Mononuclear cell (primary cell): ENCODE data around the gene KCTD5. TPM values are rescaled to one million over a fixed set of nuclear protein-coding genes. Genes with fewer than 3 reads are reported as not detected.
A peak's percentile ranks its signal among the peaks of the same experiment; 100 is the strongest.
"Not testable (repeated sequence)": the region's sequence is repeated elsewhere in the genome, so short reads cannot be mapped to it uniquely, and the experiment has no call there.

Source experiments
- H3K27me3 ChIP-seq: 2 replicates; pipeline ENCODE4 v1.6.0; 2011; ENCODE audit warnings: low read length, control low read depth; ENCODE audit not compliant: insufficient read depth
- H3K4me1 ChIP-seq: 2 replicates; pipeline ENCODE4 v1.5.1; 2011; ENCODE audit warnings: mild to moderate bottlenecking, low read length, control low read depth; ENCODE audit not compliant: insufficient read depth
- H3K4me3 ChIP-seq: 2 replicates; pipeline ENCODE4 v1.5.1; 2011; ENCODE audit warnings: mild to moderate bottlenecking, low read length, moderate library complexity
- H3K9me3 ChIP-seq: 2 replicates; pipeline ENCODE4 v1.5.1; 2011; ENCODE audit warnings: low read depth, mild to moderate bottlenecking, control low read depth, low read length
- total RNA-seq: library from RNA; depleted of rRNA; stranded (reverse); fragments of >200 nt; gene quantifications from one replicate; pipeline ENCODE4 v1.2.3, GENCODE V29; 2012

Gene KCTD5
- total RNA-seq, 1 donor: 17.7 TPM

- no peaks in the 10 kb centered on the region for H3K27me3 ChIP-seq
- peaks cover 19% of the 10 kb centered on the region for H3K4me1 ChIP-seq
- H3K4me3 ChIP-seq: no peak overlapping the region
- H3K9me3 ChIP-seq: no peaks in the 10 kb centered on the region
Measured at GRCh38 chr16:2663553-2664546, 18.5 kb upstream of the KCTD5 start.

DNA sequence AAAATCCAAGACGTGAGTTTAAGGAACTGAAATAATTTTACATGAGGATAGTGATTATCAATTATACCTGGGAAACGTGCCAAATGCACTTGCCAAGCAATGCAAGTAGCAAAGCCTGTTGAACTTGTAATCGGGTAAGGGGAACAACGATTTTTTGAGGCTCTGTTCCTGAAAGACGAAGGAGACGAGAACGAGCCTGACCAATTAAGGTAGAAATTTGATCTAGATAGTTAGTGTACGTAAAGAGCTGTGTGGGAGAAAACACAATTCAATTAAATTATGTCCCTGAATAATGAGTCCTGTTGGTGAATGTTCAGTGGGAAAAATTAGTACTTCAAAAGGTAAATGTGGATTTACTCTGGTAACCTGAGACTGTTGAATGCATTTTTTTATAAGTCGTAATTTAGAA is 17.7 kb upstream of the KCTD5 start:
- Histone ChIP-seq H3K9me3 (no peaks in the 10 kb centered on the region), H3K4me3 (no peak overlapping the region), H3K4me1 (peaks cover 19% of the 10 kb centered on the region), H3K27me3 (no peaks in the 10 kb centered on the region)

- H3K4me3 ChIP-seq, H3K27me3 ChIP-seq, H3K9me3 ChIP-seq: not testable (repeated sequence)
- H3K4me1 ChIP-seq: peaks cover 20% of the 10 kb centered on the region
Measured at GRCh38 chr16:2666671-2667070, 15.7 kb upstream of the KCTD5 start.

- peaks cover 23% of the 10 kb centered on the region for H3K4me1 ChIP-seq
- H3K4me3 ChIP-seq, H3K9me3 ChIP-seq, H3K27me3 ChIP-seq: not testable (repeated sequence)
Measured at GRCh38 chr16:2669587-2669986, 12.7 kb upstream of the KCTD5 start.

- H3K9me3 ChIP-seq, H3K27me3 ChIP-seq, H3K4me3 ChIP-seq: not testable (repeated sequence)
- peaks cover 23% of the 10 kb centered on the region for H3K4me1 ChIP-seq
Measured at GRCh38 chr16:2670017-2670416, 12.3 kb upstream of the KCTD5 start.

DNA sequence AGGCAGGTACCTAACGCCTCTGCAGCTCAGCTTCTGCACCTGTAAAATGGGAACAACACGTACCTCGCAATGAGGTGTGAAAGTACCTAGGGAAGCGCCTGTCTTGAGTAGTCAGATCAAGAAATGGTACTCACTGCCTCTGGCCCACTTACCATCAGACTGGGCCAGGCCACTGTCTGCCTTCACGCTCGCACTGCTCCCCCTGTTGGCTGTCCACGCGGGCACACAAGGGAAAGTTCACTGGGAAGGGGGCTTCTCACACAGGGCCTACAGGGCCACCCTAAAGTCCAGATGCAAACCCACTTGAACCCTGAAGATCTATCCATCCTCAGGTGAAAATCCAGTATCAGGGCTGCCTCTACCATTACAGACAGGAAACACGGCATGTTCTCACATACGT is 11.1 kb upstream of the KCTD5 start:
- not testable (repeated sequence) for H3K9me3 ChIP-seq, H3K4me3 ChIP-seq, H3K27me3 ChIP-seq
- peaks cover 26% of the 10 kb centered on the region for H3K4me1 ChIP-seq

- Histone ChIP-seq H3K27me3 (no peaks in the 10 kb centered on the region), H3K4me3 (no peak overlapping the region), H3K9me3 (no peaks in the 10 kb centered on the region), H3K4me1 (peaks cover 26% of the 10 kb centered on the region)
Measured at GRCh38 chr16:2671741-2672140, 10.6 kb upstream of the KCTD5 start.

GRCh38 chr16:2673066-2673999 is 9.0 kb upstream of the KCTD5 start:
- Histone ChIP-seq H3K27me3 (no peaks in the 10 kb centered on the region), H3K4me3 (peak overlapping the region; percentile 60), H3K9me3 (no peaks in the 10 kb centered on the region), H3K4me1 (peaks cover 26% of the 10 kb centered on the region)

- Histone ChIP-seq H3K27me3 (no peaks in the 10 kb centered on the region), H3K4me1 (peaks cover 26% of the 10 kb centered on the region), H3K4me3 (no peak overlapping the region), H3K9me3 (no peaks in the 10 kb centered on the region)
Measured at GRCh38 chr16:2675021-2675420, 7.3 kb upstream of the KCTD5 start.

GRCh38 chr16:2675714-2676113 is 6.6 kb upstream of the KCTD5 start:
- Histone ChIP-seq H3K27me3 (no peaks in the 10 kb centered on the region), H3K4me3 (no peak overlapping the region), H3K4me1 (peaks cover 26% of the 10 kb centered on the region), H3K9me3 (no peaks in the 10 kb centered on the region)

DNA sequence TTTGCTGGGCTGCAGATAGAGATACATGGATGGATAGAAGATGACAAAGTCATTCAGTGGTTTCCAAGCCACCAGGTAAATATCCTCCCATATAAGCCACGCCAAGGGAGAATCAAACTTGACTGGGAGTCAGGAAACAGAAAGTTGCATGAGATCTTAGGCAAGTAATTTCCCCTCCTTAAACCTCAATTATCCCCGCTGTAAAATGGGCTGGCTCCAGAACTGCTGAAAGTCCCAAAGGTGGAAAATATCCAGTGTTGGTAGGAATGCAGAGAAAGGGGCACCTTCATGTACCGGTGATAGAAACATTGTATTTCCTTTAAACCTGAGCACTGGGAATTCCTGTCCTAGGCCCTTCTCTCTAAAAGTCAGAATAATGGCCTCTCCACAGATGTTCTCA is 5.4 kb upstream of the KCTD5 start:
- not testable (repeated sequence) for H3K27me3 ChIP-seq, H3K9me3 ChIP-seq, H3K4me3 ChIP-seq
- peaks cover 32% of the 10 kb centered on the region for H3K4me1 ChIP-seq

GRCh38 chr16:2678206-2678965 is 3.9 kb upstream of the KCTD5 start:
- H3K27me3 ChIP-seq: not testable (repeated sequence)

DNA sequence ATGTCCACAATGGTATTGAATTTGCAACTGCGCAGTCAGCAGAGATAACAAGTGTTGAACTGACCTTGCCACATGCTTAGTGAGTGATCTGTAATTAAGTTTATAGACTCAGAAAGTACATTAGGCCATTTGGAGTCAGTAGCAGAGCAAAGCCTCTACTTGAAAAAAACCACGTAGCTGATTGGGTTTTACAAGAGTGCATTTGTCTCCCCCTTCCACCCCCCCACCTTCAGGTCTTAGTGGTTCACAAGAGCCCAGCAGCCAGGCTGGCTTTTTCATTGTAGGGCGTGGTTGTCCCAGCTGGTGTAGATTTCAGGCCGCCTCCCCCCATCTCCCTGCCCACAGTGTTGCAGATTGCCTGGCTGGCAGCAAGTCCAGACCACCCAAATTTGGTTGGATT is 2.4 kb upstream of the KCTD5 start:
- H3K4me3 ChIP-seq, H3K27me3 ChIP-seq, H3K9me3 ChIP-seq: not testable (repeated sequence)
- peaks cover 30% of the 10 kb centered on the region for H3K4me1 ChIP-seq

More at GRCh38 chr16:2678206-2678965, 3.9 kb upstream of the KCTD5 start:
- not testable (repeated sequence) for H3K9me3 ChIP-seq, H3K4me3 ChIP-seq
- H3K4me1 ChIP-seq: peaks cover 33% of the 10 kb centered on the region

GRCh38 chr16:2680360-2680759 is 2.0 kb upstream of the KCTD5 start:
- H3K27me3 ChIP-seq, H3K4me3 ChIP-seq, H3K9me3 ChIP-seq: not testable (repeated sequence)
- peaks cover 28% of the 10 kb centered on the region for H3K4me1 ChIP-seq

GRCh38 chr16:2683041-2683440 is 718 bp downstream of the KCTD5 start:
- H3K4me1 ChIP-seq: peaks cover 42% of the 10 kb centered on the region
- H3K9me3 ChIP-seq, H3K27me3 ChIP-seq: not testable (repeated sequence)
- H3K4me3 ChIP-seq: peak overlapping the region; percentile 95
